Neutrophil (primary cell): Measurements from ENCODE around the gene SLX4IP.

ENCODE experiments used
- H3K27ac ChIP-seq: fragments of 200-600 bp; sonication (generic); 2 replicates; pipeline ENCODE4 v1.5.1; 2016; ENCODE audit warnings: mild to moderate bottlenecking, moderate library complexity
- H3K27me3 ChIP-seq: fragments of 200-600 bp; sonication (generic); 2 replicates; pipeline ENCODE4 v1.6.0; 2016; ENCODE audit warnings: mild to moderate bottlenecking
- H3K36me3 ChIP-seq: fragments of 200-600 bp; sonication (generic); 2 replicates; pipeline ENCODE4 v1.5.1; 2017
- H3K4me1 ChIP-seq, 2 experiments: fragments of 200-600 bp in 1 of 2; sonication (generic) in 1 of 2; 1 replicate in 1 of 2; 2 replicates in 1 of 2; pipeline versions ENCODE4 v1.5.1 to v1.6.1; 2013 to 2016; ENCODE audit warnings: low read depth in 1 of 2, low read length in 1 of 2, mild to moderate bottlenecking in 1 of 2, moderate library complexity in 1 of 2; ENCODE audit not compliant: control insufficient read depth in 1 of 2, insufficient read depth in 1 of 2
- H3K4me3 ChIP-seq, 2 experiments: fragments of 200-600 bp in 1 of 2; sonication (generic) in 1 of 2; 1 replicate in 1 of 2; 2 replicates in 1 of 2; pipeline ENCODE4 v1.5.1; 2013 to 2016; ENCODE audit warnings: low read depth in 1 of 2, low read length in 1 of 2, mild to moderate bottlenecking in 1 of 2, moderate library complexity in 1 of 2
- H3K9me3 ChIP-seq: fragments of 200-600 bp; sonication (generic); 2 replicates; pipeline ENCODE4 v1.5.1; 2016
- TF ChIP-seq, protein P1 (sequence below): fragments of 200-600 bp; sonication (generic); IDR thresholded peaks from 2 replicates; pipeline ENCODE4 v1.5.1; 2016; ENCODE audit warnings: antibody characterized with exemption

The SLX4IP gene

DNA sequence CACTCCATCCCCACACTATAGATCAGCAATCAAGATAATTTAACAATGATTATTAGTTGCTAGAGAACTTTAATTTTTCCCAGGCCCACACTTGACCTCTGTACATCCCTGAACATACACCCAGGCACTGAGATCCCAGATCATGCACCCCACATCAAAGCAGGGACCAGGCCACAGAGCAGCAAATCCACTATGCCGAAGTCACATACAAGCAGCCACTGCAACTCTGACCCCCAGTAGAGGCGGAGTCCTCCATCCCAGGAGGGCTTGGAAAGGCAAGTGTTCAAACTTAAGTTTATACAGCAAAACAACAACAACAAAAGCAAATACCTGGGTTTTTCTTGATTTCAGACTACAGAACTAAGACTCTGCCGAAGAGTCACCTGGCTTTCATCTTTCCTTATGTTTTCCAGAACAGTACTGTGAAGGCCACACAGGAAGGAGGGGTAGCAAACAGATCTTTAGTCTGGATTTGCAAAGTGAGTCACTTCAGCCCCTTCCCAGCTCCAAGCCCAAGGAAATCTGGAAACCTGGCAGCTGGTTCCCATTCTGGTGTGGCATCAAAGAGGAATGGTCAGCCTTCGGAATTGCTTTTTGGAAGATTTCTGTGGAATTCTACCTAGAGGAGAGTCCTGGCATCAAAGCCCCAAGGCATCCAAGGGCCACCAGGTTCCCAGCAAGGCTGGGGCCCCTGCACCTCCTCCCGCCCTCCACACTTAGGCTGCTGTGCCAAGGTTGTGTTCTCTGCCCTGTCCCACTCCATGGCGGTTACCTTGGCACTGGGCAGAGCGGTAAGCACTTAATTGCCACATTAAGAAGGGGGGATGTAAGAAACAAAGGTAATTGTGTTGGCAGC is 231.3 kb downstream of the SLX4IP start:
- Histone ChIP-seq H3K36me3 (peaks cover 24% of the 10 kb centered on the region), H3K27ac (no peak overlapping the region), H3K27me3 (no peaks in the 10 kb centered on the region), H3K4me1 (peaks cover 6 to 7% of the 10 kb centered on the region in 2 experiments), H3K9me3 (no peaks in the 10 kb centered on the region), H3K4me3 (no peak overlapping the region)
- TF ChIP-seq, protein P1, sequence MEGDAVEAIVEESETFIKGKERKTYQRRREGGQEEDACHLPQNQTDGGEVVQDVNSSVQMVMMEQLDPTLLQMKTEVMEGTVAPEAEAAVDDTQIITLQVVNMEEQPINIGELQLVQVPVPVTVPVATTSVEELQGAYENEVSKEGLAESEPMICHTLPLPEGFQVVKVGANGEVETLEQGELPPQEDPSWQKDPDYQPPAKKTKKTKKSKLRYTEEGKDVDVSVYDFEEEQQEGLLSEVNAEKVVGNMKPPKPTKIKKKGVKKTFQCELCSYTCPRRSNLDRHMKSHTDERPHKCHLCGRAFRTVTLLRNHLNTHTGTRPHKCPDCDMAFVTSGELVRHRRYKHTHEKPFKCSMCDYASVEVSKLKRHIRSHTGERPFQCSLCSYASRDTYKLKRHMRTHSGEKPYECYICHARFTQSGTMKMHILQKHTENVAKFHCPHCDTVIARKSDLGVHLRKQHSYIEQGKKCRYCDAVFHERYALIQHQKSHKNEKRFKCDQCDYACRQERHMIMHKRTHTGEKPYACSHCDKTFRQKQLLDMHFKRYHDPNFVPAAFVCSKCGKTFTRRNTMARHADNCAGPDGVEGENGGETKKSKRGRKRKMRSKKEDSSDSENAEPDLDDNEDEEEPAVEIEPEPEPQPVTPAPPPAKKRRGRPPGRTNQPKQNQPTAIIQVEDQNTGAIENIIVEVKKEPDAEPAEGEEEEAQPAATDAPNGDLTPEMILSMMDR: no peak

DNA sequence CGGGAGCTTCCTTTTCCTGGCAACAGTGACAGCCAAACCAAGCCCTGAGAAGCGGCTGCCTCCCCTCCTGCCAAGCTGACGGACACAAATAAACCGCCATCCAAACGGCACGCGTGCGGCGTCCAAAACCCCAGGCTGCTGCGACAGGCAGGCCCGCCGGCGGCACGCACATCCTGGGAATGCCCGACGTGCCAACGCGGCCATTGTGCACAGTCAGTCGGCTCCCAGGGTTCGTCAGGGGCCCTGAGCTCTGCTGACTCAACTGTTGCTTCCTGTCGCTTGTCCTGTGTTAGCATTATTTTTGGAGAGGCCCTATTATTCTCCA is 231.9 kb downstream of the SLX4IP start:
- TF ChIP-seq, protein P1: no peak
- no peaks in the 10 kb centered on the region for H3K27me3 ChIP-seq
- peaks cover 10 to 13% of the 10 kb centered on the region in 2 experiments for H3K4me1 ChIP-seq
- H3K27ac ChIP-seq: no peak overlapping the region
- H3K4me3 ChIP-seq: no peak overlapping the region
- no peaks in the 10 kb centered on the region for H3K9me3 ChIP-seq
- H3K36me3 ChIP-seq: peaks cover 18% of the 10 kb centered on the region

DNA sequence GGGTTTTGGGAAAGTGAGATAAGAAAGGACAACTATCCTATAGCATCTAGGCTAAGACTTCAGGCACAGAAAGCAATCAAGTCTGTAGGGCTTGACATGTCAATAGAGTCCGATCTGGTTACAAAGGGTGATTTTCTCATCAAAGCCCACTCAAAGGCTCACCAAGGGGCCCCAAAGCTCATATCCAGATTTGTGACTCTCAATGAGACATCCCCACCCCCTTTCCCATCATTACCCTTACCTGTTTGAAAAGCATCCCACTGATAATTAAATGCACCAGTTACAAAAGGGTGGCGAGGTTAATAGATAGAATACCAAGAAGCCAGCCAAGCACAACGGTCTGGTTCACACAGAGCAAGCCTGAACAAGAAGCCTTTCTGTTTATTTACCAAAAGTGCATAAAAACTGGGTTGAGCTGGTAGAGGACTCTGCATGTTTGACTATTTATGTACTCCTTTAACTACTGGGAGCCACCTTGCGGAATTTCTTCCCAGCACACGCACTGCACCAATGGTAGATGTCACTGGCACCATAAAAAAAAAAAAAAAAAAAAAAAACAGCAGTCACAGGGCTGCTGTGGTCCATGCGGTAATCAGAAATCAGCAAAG is 232.6 kb downstream of the SLX4IP start:
- H3K27me3 ChIP-seq: no peaks in the 10 kb centered on the region
- H3K36me3 ChIP-seq: peaks cover 12% of the 10 kb centered on the region
- TF ChIP-seq, protein P1: no peak
- no peak overlapping the region for H3K27ac ChIP-seq
- H3K9me3 ChIP-seq: no peaks in the 10 kb centered on the region
- H3K4me3 ChIP-seq: no peak overlapping the region
- peaks cover 16 to 19% of the 10 kb centered on the region in 2 experiments for H3K4me1 ChIP-seq

- H3K36me3 ChIP-seq: peaks cover 3% of the 10 kb centered on the region
These were observed 233.7 kb downstream of the SLX4IP start for GRCh38 chr20:10668677-10669368.

DNA sequence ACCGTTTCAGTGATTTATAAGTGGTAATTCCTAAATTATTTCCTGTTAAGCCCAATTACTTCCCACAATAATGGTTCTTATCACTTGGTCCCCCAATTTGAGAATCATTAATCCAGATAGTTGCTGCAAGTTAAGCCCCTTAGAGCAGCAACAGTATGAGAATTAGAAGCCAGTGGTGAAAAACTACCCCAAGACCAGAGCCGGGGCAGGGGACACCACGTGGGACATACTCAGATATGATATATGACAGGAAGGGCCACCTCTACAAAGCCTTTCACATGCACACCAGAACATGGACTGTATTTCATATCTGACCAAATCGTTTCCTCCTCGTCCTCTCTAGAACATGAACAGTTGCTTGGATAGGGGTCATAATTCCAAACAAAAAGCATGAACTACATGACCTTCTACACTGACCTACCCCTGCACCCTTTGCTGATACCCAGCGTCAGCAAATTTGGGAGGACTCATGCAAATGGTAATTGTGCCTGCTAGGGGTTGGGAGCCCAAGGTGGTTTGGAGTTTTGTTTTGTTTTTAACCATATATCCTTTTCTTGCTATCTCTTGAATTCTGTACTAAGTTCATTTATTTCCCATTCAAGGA is 234.8 kb downstream of the SLX4IP start:
- Histone ChIP-seq H3K27me3 (no peaks in the 10 kb centered on the region), H3K9me3 (no peaks in the 10 kb centered on the region), H3K36me3 (no peaks in the 10 kb centered on the region), H3K4me3 (no peak overlapping the region), H3K27ac (no peak overlapping the region), H3K4me1 (peaks cover 18 to 21% of the 10 kb centered on the region in 2 experiments)
- TF ChIP-seq, protein P1: no peak

More at GRCh38 chr20:10668677-10669368, 233.7 kb downstream of the SLX4IP start:
- Histone ChIP-seq H3K4me3 (no peak overlapping the region), H3K9me3 (no peaks in the 10 kb centered on the region), H3K27me3 (no peaks in the 10 kb centered on the region), H3K4me1 (peaks cover 16 to 19% of the 10 kb centered on the region in 2 experiments), H3K27ac (no peak overlapping the region)
- TF ChIP-seq, protein P1: no peak
